NB4 (cell line): ENCODE results near the gene PAK2.

ENCODE experiments used
- CTCF ChIP-seq: IDR thresholded peaks from one replicate; pipeline ENCODE4 v1.5.1; 2012; ENCODE audit warnings: low read depth, low read length
- MAX ChIP-seq: IDR thresholded peaks from 2 replicates; pipeline ENCODE4 v1.6.1; 2011; ENCODE audit warnings: low read depth, low read length
- MYC ChIP-seq: IDR thresholded peaks from 2 replicates; pipeline ENCODE4 v1.6.1; 2011; ENCODE audit warnings: low read depth, low read length
- POLR2A ChIP-seq: IDR thresholded peaks from 2 replicates; pipeline ENCODE4 v1.6.1; 2011; ENCODE audit warnings: mild to moderate bottlenecking; ENCODE audit not compliant: insufficient read length; ENCODE audit errors: extremely low read depth

GRCh38 chr3:196775938-196776337 lies 36.3 kb downstream of the PAK2 start:
- TF ChIP-seq CTCF (no peak), POLR2A (no peak), MYC (no peak), MAX (peak; percentile 57; the same call in 1 of the 2 replicates)
